ENCODE results near the gene NALCN.

Gene NALCN

GRCh38 chr13:101202590-101202989 lies 213.7 kb downstream of the NALCN start:
- H3K4me3 ChIP-seq (ENCODE audit: low read depth, low read length) = no peak overlapping the region
- no peak for TF ChIP-seq CTCF (IDR thresholded peaks at IDR 0.05; ENCODE audit: borderline replicate concordance, insufficient read depth, low read depth, low read length)

- no peak overlapping the region for H3K4me3 ChIP-seq (ENCODE audit: low read depth, low read length)
- TF ChIP-seq CTCF (IDR thresholded peaks at IDR 0.05; ENCODE audit: borderline replicate concordance, insufficient read depth, low read depth, low read length) = no peak
Measured at GRCh38 chr13:101190976-101191375, 225.3 kb downstream of the NALCN start.

GRCh38 chr13:101190337-101190736 lies 226.0 kb downstream of the NALCN start:
- TF ChIP-seq CTCF (IDR thresholded peaks at IDR 0.05; ENCODE audit: borderline replicate concordance, insufficient read depth, low read depth, low read length) = no peak
- H3K4me3 ChIP-seq (ENCODE audit: low read depth, low read length) = no peak overlapping the region

GRCh38 chr13:101185606-101186005 lies 230.7 kb downstream of the NALCN start:
- no peak for TF ChIP-seq CTCF (IDR thresholded peaks at IDR 0.05; ENCODE audit: borderline replicate concordance, insufficient read depth, low read depth, low read length)
- no peak overlapping the region for H3K4me3 ChIP-seq (ENCODE audit: low read depth, low read length)

- H3K4me3 ChIP-seq (ENCODE audit: low read depth, low read length) = no peak overlapping the region
- TF ChIP-seq CTCF (IDR thresholded peaks at IDR 0.05; ENCODE audit: borderline replicate concordance, insufficient read depth, low read depth, low read length) = no peak
Measured at GRCh38 chr13:101181076-101181685, 235.1 kb downstream of the NALCN start.

- H3K4me3 ChIP-seq (ENCODE audit: low read depth, low read length) = no peak overlapping the region
- no peak for TF ChIP-seq CTCF (IDR thresholded peaks at IDR 0.05; ENCODE audit: borderline replicate concordance, insufficient read depth, low read depth, low read length)
Measured at GRCh38 chr13:101179021-101179420, 237.3 kb downstream of the NALCN start.

- no peak for TF ChIP-seq CTCF (IDR thresholded peaks at IDR 0.05; ENCODE audit: borderline replicate concordance, insufficient read depth, low read depth, low read length)
- H3K4me3 ChIP-seq (ENCODE audit: low read depth, low read length) = no peak overlapping the region
Measured at GRCh38 chr13:101178406-101178805, 237.9 kb downstream of the NALCN start.
